HG03571 (cell line): ENCODE measurements around the gene TBK1.
"Not testable (repeated sequence)": the region's sequence is repeated elsewhere in the genome, so short reads cannot be mapped to it uniquely, and the experiment has no call there.

Experiments
- ATAC-seq: cut with Tn5 transposase; IDR thresholded peaks from one replicate; pipeline ENCODE4 v1.9.1; 2021; ENCODE audit not compliant: unreplicated experiment

TBK1 gene

GRCh38 chr12:64494998-64495729 lies 43.2 kb downstream of the TBK1 start:
- no peak for ATAC-seq

- no peak for ATAC-seq
These were observed 45.0 kb downstream of the TBK1 start for GRCh38 chr12:64496839-64497400.

- ATAC-seq = no peak
These were observed 45.6 kb downstream of the TBK1 start for GRCh38 chr12:64497484-64497883.

GRCh38 chr12:64497903-64498302 lies 46.0 kb downstream of the TBK1 start:
- ATAC-seq = no peak

DNA sequence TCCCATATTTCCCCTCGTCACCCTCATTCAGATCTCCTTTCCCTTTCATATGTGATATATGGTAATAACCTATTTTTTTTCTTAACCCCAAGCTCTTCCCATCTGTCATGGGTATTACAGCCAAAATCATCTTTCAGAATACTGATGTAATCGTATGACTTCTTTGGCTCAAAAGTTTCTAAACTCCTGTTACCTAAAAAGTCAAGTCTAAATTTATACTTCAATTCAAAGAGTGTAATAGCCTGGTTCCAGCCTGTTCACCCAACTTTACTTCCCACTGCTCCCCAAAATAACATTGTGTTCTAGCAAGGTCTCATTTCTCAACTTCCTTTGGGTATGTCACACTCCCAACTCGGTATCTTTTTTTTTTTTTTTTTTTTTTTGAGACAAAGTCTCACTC lies 48.5 kb downstream of the TBK1 start:
- no peak for ATAC-seq

- ATAC-seq = no peak
These were observed 49.6 kb downstream of the TBK1 start for GRCh38 chr12:64501486-64501885.

DNA sequence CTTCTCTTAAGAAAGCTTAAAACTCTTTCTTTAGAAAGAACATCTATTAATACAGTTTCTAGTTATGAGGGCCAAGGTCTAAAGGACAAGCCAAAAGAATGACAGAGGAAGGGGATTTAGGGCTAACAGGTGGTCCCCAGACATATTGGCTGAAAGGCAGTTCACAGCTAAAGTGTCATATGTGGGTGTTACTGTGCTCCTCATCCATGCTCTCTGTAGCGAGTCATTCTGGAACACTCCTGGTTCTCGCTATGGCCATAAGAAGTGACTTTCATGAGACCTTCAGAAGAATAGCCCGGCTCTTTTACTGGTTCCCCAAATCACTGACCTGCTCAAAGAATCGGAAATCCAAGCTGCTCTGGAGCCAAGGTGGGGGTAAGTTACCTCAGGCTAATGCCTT lies 55.0 kb downstream of the TBK1 start:
- no peak for ATAC-seq

DNA sequence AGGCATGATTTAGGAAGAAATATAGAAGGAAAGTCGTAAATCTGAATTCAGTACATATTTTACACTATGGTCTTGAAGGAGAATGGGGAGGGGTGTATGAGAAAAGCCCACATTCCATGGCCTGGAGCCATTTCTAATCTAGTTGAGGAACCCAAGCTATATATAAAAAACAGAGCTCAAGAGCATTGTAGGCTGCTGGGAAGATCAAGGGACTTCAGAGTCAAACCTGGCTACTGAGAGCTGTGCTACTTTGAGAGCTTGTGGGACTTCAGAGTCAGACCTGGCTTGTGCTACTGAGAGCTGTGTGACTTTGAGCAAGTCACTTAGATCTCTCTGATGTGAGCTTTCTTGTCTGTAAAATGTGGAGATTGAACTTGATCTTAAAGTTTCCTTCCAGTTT lies 58.7 kb downstream of the TBK1 start:
- no peak for ATAC-seq

DNA sequence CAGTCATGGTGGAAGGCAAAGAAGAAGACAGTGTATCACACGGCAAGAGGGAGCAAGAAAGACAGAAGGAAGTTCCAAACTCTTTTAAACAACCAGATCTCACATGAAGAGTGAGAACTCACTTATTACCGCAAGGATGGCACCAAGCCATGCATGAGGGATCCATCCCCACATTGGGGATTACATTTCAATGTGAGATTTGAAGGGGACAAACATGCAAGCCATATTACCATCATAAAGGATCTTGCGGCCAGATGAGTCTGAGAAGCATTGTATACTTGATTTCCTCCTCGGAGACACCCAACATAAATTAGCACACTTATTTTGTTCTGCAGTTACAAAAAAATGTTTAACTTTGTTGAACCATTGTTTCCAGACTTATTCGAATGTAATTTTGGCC lies 66.5 kb downstream of the TBK1 start:
- ATAC-seq = no peak

GRCh38 chr12:64521833-64522232 lies 69.9 kb downstream of the TBK1 start:
- ATAC-seq = no peak

DNA sequence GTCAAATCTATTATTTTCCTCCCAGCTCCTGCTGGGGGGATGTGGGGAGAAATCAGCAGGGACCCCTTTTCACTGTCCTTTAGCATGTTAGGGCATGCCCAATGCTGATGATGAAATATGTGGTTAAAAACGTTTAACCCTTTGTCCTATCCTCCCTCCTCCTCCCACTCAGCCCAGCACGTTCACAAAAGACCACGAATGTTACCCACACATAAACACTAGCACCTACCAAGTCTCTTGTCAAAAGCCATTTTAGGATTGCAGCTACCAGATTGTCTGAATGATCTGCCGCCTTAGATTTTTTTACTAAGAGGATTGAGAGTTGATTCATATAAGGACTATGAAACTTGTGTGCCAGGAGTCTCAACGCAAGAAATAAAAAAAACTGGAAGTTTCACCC lies 70.4 kb downstream of the TBK1 start:
- no peak for ATAC-seq

DNA sequence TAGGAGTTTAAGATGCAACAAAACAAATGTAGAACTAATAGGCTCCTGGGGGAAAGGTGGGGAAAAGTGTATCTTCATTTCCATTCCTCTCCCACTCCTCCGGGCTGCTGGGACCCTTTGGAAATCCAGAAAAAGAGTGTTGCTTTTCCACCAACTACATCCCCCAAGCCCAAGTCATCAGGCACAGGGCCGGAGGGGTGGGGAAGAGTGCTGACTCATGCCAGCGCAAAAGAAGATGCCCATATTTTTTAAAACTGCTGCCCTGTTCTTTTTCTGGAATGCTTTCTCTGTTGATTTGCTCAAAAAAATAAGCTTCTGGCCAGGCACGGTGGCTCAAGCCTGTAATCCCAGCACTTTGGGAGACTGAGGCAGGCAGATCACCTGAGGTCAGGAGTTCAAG lies 70.9 kb downstream of the TBK1 start:
- no peak for ATAC-seq

- ATAC-seq = not testable (repeated sequence)
These were observed 71.9 kb downstream of the TBK1 start for GRCh38 chr12:64523565-64524444.

- ATAC-seq = no peak
These were observed 73.7 kb downstream of the TBK1 start for GRCh38 chr12:64525461-64526160.

DNA sequence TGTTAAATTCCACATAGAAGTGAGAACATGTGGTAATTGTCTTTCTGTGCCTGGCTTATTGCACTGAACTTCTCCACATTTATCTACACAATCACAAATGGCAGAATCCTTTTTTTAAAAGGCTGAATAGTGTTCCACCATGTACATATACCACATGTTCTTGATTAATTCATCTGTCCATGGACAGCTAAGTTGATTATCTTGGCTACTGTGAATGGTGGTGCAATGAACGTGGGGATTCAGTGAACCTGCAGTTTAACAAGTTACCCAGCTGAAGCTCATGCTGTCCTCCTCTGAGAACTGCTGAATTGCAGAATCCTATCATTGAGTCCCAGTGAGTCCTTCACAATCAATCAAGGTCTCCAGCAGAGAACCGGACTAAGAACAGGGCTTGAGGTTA lies 74.9 kb downstream of the TBK1 start:
- ATAC-seq = no peak

DNA sequence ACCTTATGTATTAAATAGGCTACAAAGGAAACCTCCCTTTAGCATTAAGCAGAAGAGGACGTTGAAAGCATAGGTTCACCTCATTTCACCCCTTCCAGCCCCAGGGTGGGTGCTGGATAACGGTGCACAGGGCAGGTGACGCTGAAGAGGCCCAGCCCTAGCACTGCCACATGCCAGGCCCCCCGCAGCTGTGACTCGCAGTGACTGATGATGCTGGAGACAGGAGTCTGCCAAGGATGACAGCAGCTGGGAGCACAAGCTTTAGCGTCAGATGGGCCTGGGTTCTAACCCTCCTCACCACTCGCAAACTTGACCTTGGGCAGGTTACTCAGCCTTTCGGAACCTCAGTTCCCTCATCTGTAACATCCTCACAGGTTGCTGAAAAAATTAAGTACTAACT lies 76.7 kb downstream of the TBK1 start:
- no peak for ATAC-seq

GRCh38 chr12:64530566-64530965 lies 78.6 kb downstream of the TBK1 start:
- no peak for ATAC-seq

DNA sequence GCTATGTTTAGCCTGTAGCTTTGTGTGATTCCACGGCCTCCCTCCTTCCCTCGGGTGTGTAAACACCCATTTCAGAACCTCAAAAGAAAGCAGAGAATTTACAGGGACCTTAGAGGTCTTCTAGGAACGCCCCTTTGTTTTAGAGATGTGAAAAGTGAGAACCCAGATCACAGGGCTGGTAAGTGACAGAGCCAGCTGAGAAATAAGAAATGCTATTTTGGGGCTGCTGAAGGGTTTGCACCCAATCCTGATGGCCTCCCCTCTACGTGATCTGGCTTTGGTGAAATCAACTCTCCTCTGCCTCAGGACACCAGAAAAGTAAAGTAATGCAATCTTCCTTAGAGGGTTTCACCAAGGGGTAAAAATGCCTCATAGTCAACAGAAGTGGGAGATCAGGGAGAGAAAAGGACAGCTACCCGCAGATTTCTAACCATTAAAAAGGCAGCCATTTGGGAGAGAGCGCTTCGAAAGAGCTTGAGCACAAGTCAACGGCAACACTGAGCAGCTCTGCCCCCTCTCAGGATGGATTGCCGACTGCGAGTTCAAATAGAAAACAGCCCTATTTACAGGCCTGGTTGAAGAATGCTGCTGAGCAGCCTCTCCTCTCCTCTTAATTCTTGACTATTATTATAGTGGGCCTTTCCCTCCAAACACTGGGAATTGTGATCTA lies 79.9 kb downstream of the TBK1 start:
- ATAC-seq = no peak

GRCh38 chr12:64532734-64533351 lies 80.9 kb downstream of the TBK1 start:
- no peak for ATAC-seq

DNA sequence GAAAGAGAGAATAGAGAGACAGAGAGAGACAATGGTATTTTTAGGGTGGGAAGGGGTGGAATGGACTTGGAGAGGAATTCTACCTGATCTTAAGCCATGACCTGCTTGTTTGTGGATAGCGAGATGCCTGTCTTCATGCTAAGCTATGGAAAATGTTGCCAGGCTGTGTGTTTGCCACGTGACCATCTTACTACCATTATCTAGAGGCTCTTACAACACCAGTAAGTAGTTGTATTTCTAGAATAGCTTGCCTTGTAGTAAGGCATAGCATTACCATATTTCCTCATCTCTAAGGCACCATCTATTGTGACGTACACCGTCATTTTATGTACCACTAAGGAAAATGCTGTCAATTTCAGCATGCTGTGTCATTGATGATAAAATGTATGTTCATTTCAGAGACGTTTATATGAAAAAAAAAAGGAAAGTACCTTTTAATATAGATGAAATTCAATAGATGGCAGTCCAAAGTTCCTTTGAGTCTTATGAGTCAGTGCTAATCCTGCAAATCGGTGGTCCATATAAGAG lies 82.8 kb downstream of the TBK1 start:
- ATAC-seq = no peak
